IMR-90 (cell line): ENCODE data around the gene WARS2. TPM values are rescaled to one million over a fixed set of nuclear protein-coding genes. Genes with fewer than 3 reads are reported as not detected.

Experiments
- microRNA-seq, 2 experiments: library from miRNA; stranded (forward) in 1 of 2; unstranded in 1 of 2; fragments of 10-50 nt in 1 of 2; fragments of <30 nt in 1 of 2; gene quantifications in 1 of 2; microRNA quantifications in 1 of 2; one replicate each; pipeline versions ENCODE3 to v1.1.0; 2013 to 2020; ENCODE audit not compliant: insufficient read depth in 1 of 2, insufficient read length in 1 of 2, unreplicated experiment in 1 of 2
- polyA plus RNA-seq, 3 experiments: library from polyadenylated mRNA; depleted of rRNA; stranded (reverse); fragments of >200 nt; gene quantifications; 2 replicates each; pipeline ENCODE4 v1.2.3, GENCODE V29; 2012; ENCODE audit warnings: low replicate concordance in 1 of 3
- small RNA-seq, 5 experiments: library from RNA; depleted of rRNA; stranded (forward); fragments of <200 nt; gene quantifications; one replicate each; pipeline ENCODE3, GENCODE V24; 2012
- total RNA-seq: library from RNA; depleted of rRNA; stranded (reverse); fragments of >200 nt; gene quantifications from 2 replicates; pipeline ENCODE4 v1.2.3, GENCODE V29; 2012; rRNA removed

The WARS2 gene
- total and polyA plus RNA-seq, 2 of the 4 experiments (the other 2 are of a cell fraction): 5.7 to 20.3 TPM

Small RNAs within 50 kb of the gene (microRNA-seq; reads per million reads assigned to microRNA genes)
- not detected for gene AL139420.2 (ENCODE audit: insufficient read depth, insufficient read length)

Small RNAs within 50 kb of the gene (small RNA-seq; reads per million reads assigned to genes)
- 0 reads per million in 5 experiments for gene AL139420.2

Other genes with a start within 250 kb of the WARS2 start
- gene TBX15, start 152.3 kb downstream of the WARS2 start, total RNA-seq: not detected in 2 replicates
- gene TBX15, start 152.3 kb downstream of the WARS2 start, polyA plus RNA-seq (2012; rRNA removed): not detected in 2 replicates
- not detected in 2 replicates for gene HAO2, start 228.1 kb upstream of the WARS2 start, total RNA-seq
- not detected in 2 replicates for gene HAO2, start 228.1 kb upstream of the WARS2 start, polyA plus RNA-seq (2012; rRNA removed)